ENCODE data around the gene PLIN5. TPM values are rescaled to one million over a fixed set of nuclear protein-coding genes. Genes with fewer than 3 reads are reported as not detected.
"Not testable (repeated sequence)": the region's sequence is repeated elsewhere in the genome, so short reads cannot be mapped to it uniquely, and the experiment has no call there.

The PLIN5 gene
- total and polyA plus RNA-seq, 4 donors: 13.3 to 83.8 (median 56.6) TPM

GRCh38 chr19:4529924-4530522, 5.0 kb downstream of the PLIN5 start:
- peaks cover 0 to 22% (median 8%) of the 10 kb centered on the region in 4 donors for H3K4me1 ChIP-seq (ENCODE audit: control insufficient read depth in 4 of 4, insufficient read depth in 4 of 4, low read length in 3 of 4)
- no peak overlapping the region for H3K4me3 ChIP-seq (ENCODE audit: low read depth in 1 of 3, low read length in 3 of 3)
- no peak overlapping the region for H3K27ac ChIP-seq (ENCODE audit: low read depth in 1 of 2, low read length in 2 of 2)
- no peaks in the 10 kb centered on the region for H3K9me3 ChIP-seq (ENCODE audit: control insufficient read depth in 4 of 4, low read length in 3 of 4)
- no peak overlapping the region for H3K9ac ChIP-seq (ENCODE audit: low read depth in 1 of 2, low read length in 2 of 2)
- WGBS: 90% methylated on average over 14 of the region's 14 CpGs
- TF ChIP-seq FOXA1 (IDR thresholded peaks at IDR 0.05) (no peak), FOXA2 (IDR thresholded peaks at IDR 0.05) (no peak), YY1 (IDR thresholded peaks at IDR 0.05) (no peak), NR2F2 (IDR thresholded peaks at IDR 0.05) (no peak)
- TF ChIP-seq, protein P1, sequence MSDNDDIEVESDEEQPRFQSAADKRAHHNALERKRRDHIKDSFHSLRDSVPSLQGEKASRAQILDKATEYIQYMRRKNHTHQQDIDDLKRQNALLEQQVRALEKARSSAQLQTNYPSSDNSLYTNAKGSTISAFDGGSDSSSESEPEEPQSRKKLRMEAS (IDR thresholded peaks at IDR 0.05): no peak
- TF ChIP-seq, protein P2, sequence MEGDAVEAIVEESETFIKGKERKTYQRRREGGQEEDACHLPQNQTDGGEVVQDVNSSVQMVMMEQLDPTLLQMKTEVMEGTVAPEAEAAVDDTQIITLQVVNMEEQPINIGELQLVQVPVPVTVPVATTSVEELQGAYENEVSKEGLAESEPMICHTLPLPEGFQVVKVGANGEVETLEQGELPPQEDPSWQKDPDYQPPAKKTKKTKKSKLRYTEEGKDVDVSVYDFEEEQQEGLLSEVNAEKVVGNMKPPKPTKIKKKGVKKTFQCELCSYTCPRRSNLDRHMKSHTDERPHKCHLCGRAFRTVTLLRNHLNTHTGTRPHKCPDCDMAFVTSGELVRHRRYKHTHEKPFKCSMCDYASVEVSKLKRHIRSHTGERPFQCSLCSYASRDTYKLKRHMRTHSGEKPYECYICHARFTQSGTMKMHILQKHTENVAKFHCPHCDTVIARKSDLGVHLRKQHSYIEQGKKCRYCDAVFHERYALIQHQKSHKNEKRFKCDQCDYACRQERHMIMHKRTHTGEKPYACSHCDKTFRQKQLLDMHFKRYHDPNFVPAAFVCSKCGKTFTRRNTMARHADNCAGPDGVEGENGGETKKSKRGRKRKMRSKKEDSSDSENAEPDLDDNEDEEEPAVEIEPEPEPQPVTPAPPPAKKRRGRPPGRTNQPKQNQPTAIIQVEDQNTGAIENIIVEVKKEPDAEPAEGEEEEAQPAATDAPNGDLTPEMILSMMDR (IDR thresholded peaks at IDR 0.05; ENCODE audit: low read depth, low read length, missing input control): no peak
- TF ChIP-seq, protein P3, sequence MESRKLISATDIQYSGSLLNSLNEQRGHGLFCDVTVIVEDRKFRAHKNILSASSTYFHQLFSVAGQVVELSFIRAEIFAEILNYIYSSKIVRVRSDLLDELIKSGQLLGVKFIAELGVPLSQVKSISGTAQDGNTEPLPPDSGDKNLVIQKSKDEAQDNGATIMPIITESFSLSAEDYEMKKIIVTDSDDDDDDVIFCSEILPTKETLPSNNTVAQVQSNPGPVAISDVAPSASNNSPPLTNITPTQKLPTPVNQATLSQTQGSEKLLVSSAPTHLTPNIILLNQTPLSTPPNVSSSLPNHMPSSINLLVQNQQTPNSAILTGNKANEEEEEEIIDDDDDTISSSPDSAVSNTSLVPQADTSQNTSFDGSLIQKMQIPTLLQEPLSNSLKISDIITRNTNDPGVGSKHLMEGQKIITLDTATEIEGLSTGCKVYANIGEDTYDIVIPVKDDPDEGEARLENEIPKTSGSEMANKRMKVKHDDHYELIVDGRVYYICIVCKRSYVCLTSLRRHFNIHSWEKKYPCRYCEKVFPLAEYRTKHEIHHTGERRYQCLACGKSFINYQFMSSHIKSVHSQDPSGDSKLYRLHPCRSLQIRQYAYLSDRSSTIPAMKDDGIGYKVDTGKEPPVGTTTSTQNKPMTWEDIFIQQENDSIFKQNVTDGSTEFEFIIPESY (IDR thresholded peaks at IDR 0.05): no peak
- H3K27me3 ChIP-seq (ENCODE audit: control insufficient read depth in 4 of 4, insufficient read depth in 4 of 4, low read length in 3 of 4): no peaks in the 10 kb centered on the region
- DNase-seq (ENCODE audit: low spot score): no peak
- H3K36me3 ChIP-seq (ENCODE audit: control insufficient read depth in 4 of 4, insufficient read depth in 3 of 4, low read depth in 1 of 4, low read length in 3 of 4): peaks cover 0 to 19% (median 9%) of the 10 kb centered on the region in 4 donors

DNA sequence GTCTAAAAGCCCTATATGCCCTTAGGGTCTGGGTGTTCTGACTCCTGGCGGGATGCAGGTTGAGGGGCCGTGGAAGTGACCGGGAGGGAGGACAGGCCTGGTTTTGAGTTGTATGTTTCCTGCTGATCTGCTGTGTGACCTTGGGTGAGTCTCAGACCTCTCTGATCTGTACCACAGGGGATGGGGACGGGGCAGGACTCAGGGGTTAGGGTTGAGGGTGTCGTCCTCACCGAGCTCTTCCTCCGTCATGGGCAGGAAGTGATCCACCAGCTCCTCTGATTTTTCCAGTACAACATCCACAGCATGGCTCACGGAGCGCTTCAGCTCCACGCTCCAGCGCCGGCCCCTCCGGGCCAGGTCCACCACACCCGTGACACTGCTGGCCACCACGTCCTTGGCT, 6.2 kb downstream of the PLIN5 start:
- DNase-seq (ENCODE audit: low spot score): no peak
- Histone ChIP-seq H3K9me3 (ENCODE audit: control insufficient read depth in 4 of 4, low read length in 3 of 4) (no peaks in the 10 kb centered on the region), H3K9ac (ENCODE audit: low read depth in 1 of 2, low read length in 2 of 2) (no peak overlapping the region), H3K27ac (ENCODE audit: low read depth in 1 of 2, low read length in 2 of 2) (no peak overlapping the region), H3K27me3 (ENCODE audit: control insufficient read depth in 4 of 4, insufficient read depth in 4 of 4, low read length in 3 of 4) (no peaks in the 10 kb centered on the region), H3K36me3 (ENCODE audit: control insufficient read depth in 4 of 4, insufficient read depth in 3 of 4, low read depth in 1 of 4, low read length in 3 of 4) (peaks cover 0 to 19% (median 9%) of the 10 kb centered on the region in 4 donors), H3K4me3 (ENCODE audit: low read depth in 1 of 3, low read length in 3 of 3) (no peak overlapping the region), H3K4me1 (ENCODE audit: control insufficient read depth in 4 of 4, insufficient read depth in 4 of 4, low read length in 3 of 4) (peaks cover under 1 to 18% (median 8%) of the 10 kb centered on the region in 4 donors)
- TF ChIP-seq RXRA (IDR thresholded peaks at IDR 0.05): no peak
- TF ChIP-seq, protein P2 (IDR thresholded peaks at IDR 0.05; ENCODE audit: low read depth, low read length, missing input control): no peak
- no peak for TF ChIP-seq ATF3 (IDR thresholded peaks at IDR 0.05)
- no peak for TF ChIP-seq HNF4A (conservative IDR thresholded peaks at IDR 0.05)
- TF ChIP-seq, protein P1 (IDR thresholded peaks at IDR 0.05): no peak
- no peak for TF ChIP-seq EGR1 (IDR thresholded peaks at IDR 0.05; ENCODE audit: low read depth in 2 of 2)
- WGBS: 88% methylated on average over 15 of the region's 15 CpGs

- Histone ChIP-seq H3K36me3 (ENCODE audit: control insufficient read depth in 4 of 4, insufficient read depth in 3 of 4, low read depth in 1 of 4, low read length in 3 of 4) (peaks cover 0 to 19% (median 9%) of the 10 kb centered on the region in 4 donors), H3K4me1 (ENCODE audit: control insufficient read depth in 4 of 4, insufficient read depth in 4 of 4, low read length in 3 of 4) (peaks cover 2 to 25% (median 19%) of the 10 kb centered on the region in 4 donors)
- H3K9me3 ChIP-seq (ENCODE audit: control insufficient read depth in 4 of 4, low read length in 3 of 4); H3K4me3 ChIP-seq (ENCODE audit: low read depth in 1 of 3, low read length in 3 of 3); H3K27me3 ChIP-seq (ENCODE audit: control insufficient read depth in 4 of 4, insufficient read depth in 4 of 4, low read length in 3 of 4); H3K27ac ChIP-seq (ENCODE audit: low read depth in 1 of 2, low read length in 2 of 2); DNase-seq (ENCODE audit: low spot score); H3K9ac ChIP-seq (ENCODE audit: low read depth in 1 of 2, low read length in 2 of 2): not testable (repeated sequence)
- 91% methylated on average over 8 of the region's 8 CpGs for WGBS
These were observed 7.6 kb downstream of the PLIN5 start for GRCh38 chr19:4527377-4527776.

Data from liver (tissue), 9 donors.